HG03103 (cell line): ENCODE measurements around the gene DENND4A.

ENCODE experiments used
- ATAC-seq: cut with Tn5 transposase; IDR thresholded peaks from one replicate; pipeline ENCODE4 v1.9.1; 2021; ENCODE audit warnings: low read depth; ENCODE audit not compliant: unreplicated experiment

DENND4A gene

DNA sequence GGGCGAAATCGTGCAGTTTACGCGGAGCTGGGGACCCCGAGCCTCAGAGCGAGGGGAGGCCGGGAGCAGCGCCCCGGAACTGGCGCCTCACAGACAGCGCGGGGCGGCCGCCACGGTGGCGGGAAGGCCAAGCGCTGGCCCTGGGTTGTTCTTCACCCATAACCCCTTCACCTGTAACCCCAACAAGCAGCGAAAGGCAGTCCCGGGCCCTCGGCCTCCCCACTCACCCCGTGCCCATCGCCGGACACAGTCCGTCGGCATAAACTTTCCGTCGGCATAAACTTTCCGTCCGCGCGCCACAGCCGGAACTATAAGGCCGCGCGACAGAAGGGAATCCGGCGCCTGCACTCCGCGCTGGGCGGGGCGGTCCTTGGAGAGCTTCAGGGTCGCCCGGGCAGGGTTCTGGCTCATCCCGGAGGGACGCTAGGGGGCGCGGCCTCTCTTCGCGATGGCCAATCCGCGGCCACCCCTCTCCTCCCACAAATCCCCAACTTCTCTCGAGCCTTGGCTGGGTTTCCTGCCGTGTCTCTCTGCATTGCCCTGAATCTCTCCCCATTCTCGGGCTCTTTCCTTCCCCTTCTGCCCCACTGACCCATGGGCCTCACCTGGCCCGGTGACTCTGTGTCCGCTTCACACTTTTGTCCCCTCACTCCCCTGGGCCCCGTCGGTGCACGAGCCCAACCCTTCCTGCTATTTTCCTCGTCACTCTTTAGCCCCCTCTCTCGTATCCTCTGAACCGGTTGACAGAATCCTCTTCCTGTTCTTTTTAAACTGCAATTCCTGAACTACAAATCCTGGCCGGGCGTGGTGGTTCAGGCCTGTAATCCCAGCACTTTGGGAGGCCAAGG lies 181.0 kb downstream of the DENND4A start, which contains the start of gene INTS14:
Gene INTS14 (minus strand): TSS at position 261 of the 848 bp plus-strand sequence. CDS start 3,751 bp downstream, outside the sequence.
- ATAC-seq, result peak; percentile 91
